ENCODE measurements around the gene GAB1. TPM values are rescaled to one million over a fixed set of nuclear protein-coding genes. Genes with fewer than 3 reads are reported as not detected.

Gene GAB1
- total and polyA plus RNA-seq, 4 donors: 6.4 to 138 (median 22.6) TPM

DNA sequence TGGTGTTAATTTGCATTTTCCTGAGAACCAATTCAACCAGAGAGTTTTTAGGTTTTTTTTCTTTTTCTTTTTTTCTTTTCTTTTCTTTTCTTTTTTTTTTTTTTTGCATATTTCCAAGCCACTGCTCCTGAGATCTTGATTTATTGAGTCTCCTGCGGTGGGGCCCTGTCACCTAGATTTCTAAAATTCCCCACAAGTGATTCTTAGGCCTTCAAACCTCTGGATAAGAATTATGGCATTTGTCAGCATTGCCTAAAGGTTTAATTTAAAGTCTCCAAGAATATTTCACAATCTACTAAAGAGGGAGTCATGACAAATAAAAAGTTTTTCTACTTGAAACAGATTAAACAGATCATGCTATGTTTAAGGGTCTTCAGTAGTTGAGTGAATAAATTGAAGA is 84.9 kb downstream of the GAB1 start:
- Histone ChIP-seq H3K36me3 (ENCODE audit: control insufficient read depth in 4 of 4, insufficient read depth in 4 of 4, low read length in 4 of 4) (peaks cover 9 to 22% (median 20%) of the 10 kb centered on the region in 4 donors), H3K4me1 (ENCODE audit: control insufficient read depth in 5 of 5, insufficient read depth in 5 of 5, low read length in 5 of 5) (peaks cover 0 to 16% (median 0%) of the 10 kb centered on the region in 5 donors), H3K27me3 (ENCODE audit: control insufficient read depth in 3 of 3, insufficient read depth in 3 of 3, low read length in 2 of 3) (no peaks in the 10 kb centered on the region), H3K27ac (ENCODE audit: low read depth in 1 of 2, low read length in 1 of 2) (no peak overlapping the region), H3K9me3 (ENCODE audit: control insufficient read depth in 4 of 4, insufficient read depth in 3 of 4, low read length in 3 of 4) (no peaks in the 10 kb centered on the region), H3K9ac (ENCODE audit: insufficient read depth in 1 of 2, low read length in 2 of 2) (no peak overlapping the region), H3K4me3 (no peak overlapping the region)
- no peak for TF ChIP-seq CTCF (IDR thresholded peaks at IDR 0.05; ENCODE audit: control extremely low read depth, extremely low read depth)
- ATAC-seq (ENCODE audit: insufficient read depth, low FRiP score): no peak
- no peak for DNase-seq
- WGBS, 2 donors: 90 to 94% methylated on average over 1 of the region's 1 CpG

GRCh38 chr4:143424276-143424675 is 87.6 kb downstream of the GAB1 start:
- ATAC-seq (ENCODE audit: insufficient read depth, low FRiP score) (no peak), DNase-seq (no peak)
- no peak for TF ChIP-seq CTCF (IDR thresholded peaks at IDR 0.05; ENCODE audit: control extremely low read depth, extremely low read depth)
- no peak overlapping the region for H3K9ac ChIP-seq (ENCODE audit: insufficient read depth in 1 of 2, low read length in 2 of 2)
- no peak overlapping the region for H3K4me3 ChIP-seq
- peaks cover 3 to 15% (median 10%) of the 10 kb centered on the region in 4 donors for H3K36me3 ChIP-seq (ENCODE audit: control insufficient read depth in 4 of 4, insufficient read depth in 4 of 4, low read length in 4 of 4)
- no peaks in the 10 kb centered on the region for H3K27me3 ChIP-seq (ENCODE audit: control insufficient read depth in 3 of 3, insufficient read depth in 3 of 3, low read length in 2 of 3)
- peaks cover 0 to 14% (median 0%) of the 10 kb centered on the region in 5 donors for H3K4me1 ChIP-seq (ENCODE audit: control insufficient read depth in 5 of 5, insufficient read depth in 5 of 5, low read length in 5 of 5)
- H3K27ac ChIP-seq (ENCODE audit: low read depth in 1 of 2, low read length in 1 of 2): no peak overlapping the region
- peaks cover 0 to under 1% (median under 1%) of the 10 kb centered on the region in 4 donors for H3K9me3 ChIP-seq (ENCODE audit: control insufficient read depth in 4 of 4, insufficient read depth in 3 of 4, low read length in 3 of 4)

DNA sequence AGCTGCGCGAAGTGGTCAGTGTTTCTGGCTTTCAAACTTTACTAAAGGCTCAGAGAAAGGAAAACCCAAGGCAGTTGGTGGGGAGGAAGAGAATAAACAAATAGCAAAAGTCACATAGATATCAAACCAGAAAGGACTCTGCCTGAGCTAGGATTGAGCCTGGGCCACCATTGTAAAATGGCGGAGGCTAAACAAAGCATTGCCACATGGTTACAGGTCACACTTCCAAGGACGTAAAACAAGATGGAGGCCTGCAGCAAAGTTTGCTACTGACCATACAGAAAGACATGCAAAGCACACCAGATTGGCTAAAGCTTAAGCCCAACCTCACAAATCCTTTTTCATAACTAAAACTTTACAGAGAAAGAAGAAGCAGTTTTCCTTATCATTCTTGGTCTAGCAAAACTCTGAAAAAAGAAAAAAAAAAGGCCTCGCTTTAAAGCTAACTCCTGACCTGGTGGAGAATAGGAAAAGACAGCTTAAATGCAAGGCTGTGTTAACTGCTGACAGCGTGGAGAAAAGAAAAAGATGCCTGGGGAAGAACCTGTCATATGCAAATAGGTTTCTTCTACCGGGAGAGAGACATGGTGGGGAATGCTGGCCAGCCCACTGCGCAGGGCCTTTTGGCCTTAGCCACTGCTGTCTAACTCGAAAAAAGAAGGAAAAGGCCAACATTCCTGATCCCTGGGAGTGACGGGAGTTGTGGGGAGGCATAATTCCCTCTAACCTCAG is 95.0 kb downstream of the GAB1 start:
- 92 to 95% methylated on average over 10 of the region's 10 CpGs for WGBS, 2 donors

More for the DNA sequence above, 95.0 kb downstream of the GAB1 start:
- H3K4me3 ChIP-seq: no peak overlapping the region
- H3K27me3 ChIP-seq (ENCODE audit: control insufficient read depth in 3 of 3, insufficient read depth in 3 of 3, low read length in 2 of 3): no peaks in the 10 kb centered on the region
- H3K9ac ChIP-seq (ENCODE audit: insufficient read depth in 1 of 2, low read length in 2 of 2): no peak overlapping the region
- H3K9me3 ChIP-seq (ENCODE audit: control insufficient read depth in 4 of 4, insufficient read depth in 3 of 4, low read length in 3 of 4): peaks cover 0 to 13% (median 6%) of the 10 kb centered on the region in 4 donors
- no peak overlapping the region for H3K27ac ChIP-seq (ENCODE audit: low read depth in 1 of 2, low read length in 1 of 2)
- TF ChIP-seq CTCF (IDR thresholded peaks at IDR 0.05; ENCODE audit: control extremely low read depth, extremely low read depth): no peak
- peaks cover 0 to 12% (median 0%) of the 10 kb centered on the region in 5 donors for H3K4me1 ChIP-seq (ENCODE audit: control insufficient read depth in 5 of 5, insufficient read depth in 5 of 5, low read length in 5 of 5)
- H3K36me3 ChIP-seq (ENCODE audit: control insufficient read depth in 4 of 4, insufficient read depth in 4 of 4, low read length in 4 of 4): peaks cover 4 to 36% (median 24%) of the 10 kb centered on the region in 4 donors
- ATAC-seq (ENCODE audit: insufficient read depth, low FRiP score): no peak
- DNase-seq: no peak

Measured in lung (tissue), 12 donors.